GM19035 (cell line): Measurements from ENCODE around the gene AOAH.

Source experiments
- ATAC-seq: cut with Tn5 transposase; IDR thresholded peaks from one replicate; pipeline ENCODE4 v1.9.1; 2021; ENCODE audit not compliant: unreplicated experiment

Gene AOAH

GRCh38 chr7:36605261-36606051, 118.8 kb downstream of the AOAH start:
- ATAC-seq: no peak

- no peak for ATAC-seq
Observed at GRCh38 chr7:36604806-36605205, 119.5 kb downstream of the AOAH start.

GRCh38 chr7:36602934-36603887, 121.1 kb downstream of the AOAH start:
- no peak for ATAC-seq

- no peak for ATAC-seq
Observed at GRCh38 chr7:36602511-36602910, 121.8 kb downstream of the AOAH start.

GRCh38 chr7:36601601-36602000, 122.7 kb downstream of the AOAH start:
- ATAC-seq: no peak

- no peak for ATAC-seq
Observed at GRCh38 chr7:36600869-36601530, 123.3 kb downstream of the AOAH start.

- ATAC-seq: no peak
Observed at GRCh38 chr7:36600314-36600682, 124.0 kb downstream of the AOAH start.

GRCh38 chr7:36599645-36600313, 124.5 kb downstream of the AOAH start:
- no peak for ATAC-seq

GRCh38 chr7:36598054-36598674, 126.1 kb downstream of the AOAH start:
- no peak for ATAC-seq

GRCh38 chr7:36597090-36597773, 127.1 kb downstream of the AOAH start:
- no peak for ATAC-seq

GRCh38 chr7:36594445-36594844, 129.8 kb downstream of the AOAH start:
- ATAC-seq: no peak

- no peak for ATAC-seq
Observed at GRCh38 chr7:36591636-36592035, 132.7 kb downstream of the AOAH start.

GRCh38 chr7:36589391-36589790, 134.9 kb downstream of the AOAH start:
- no peak for ATAC-seq

- no peak for ATAC-seq
Observed at GRCh38 chr7:36583318-36583717, 141.0 kb downstream of the AOAH start.

- no peak for ATAC-seq
Observed at GRCh38 chr7:36575832-36576231, 148.5 kb downstream of the AOAH start.

- ATAC-seq: no peak
Observed at GRCh38 chr7:36573066-36573465, 151.2 kb downstream of the AOAH start.

- no peak for ATAC-seq
Observed at GRCh38 chr7:36571190-36571560, 153.1 kb downstream of the AOAH start.

- ATAC-seq: no peak
Observed at GRCh38 chr7:36570528-36571189, 153.6 kb downstream of the AOAH start.

- no peak for ATAC-seq
Observed at GRCh38 chr7:36568452-36568849, 155.8 kb downstream of the AOAH start.
